CD4-positive, alpha-beta memory T cell (primary cell): ENCODE results near the gene HAL. TPM values are rescaled to one million over a fixed set of nuclear protein-coding genes. Genes with fewer than 3 reads are reported as not detected.
"Not testable (repeated sequence)": the region's sequence is repeated elsewhere in the genome, so short reads cannot be mapped to it uniquely, and the experiment has no call there.

Source experiments
- CTCF ChIA-PET: fragments of 350-600 bp; sonication (Branson Sonifier 250); formaldehyde crosslinking; loops from one replicate; lab custom pipeline; 2021; ENCODE audit warnings: inconsistent platforms; ENCODE audit not compliant: partially characterized antibody; lab: Charles Lee
- POLR2A ChIA-PET: fragments of 350-600 bp; sonication (Branson Sonifier 250); formaldehyde crosslinking; loops from one replicate; lab custom pipeline; 2021; ENCODE audit not compliant: partially characterized antibody; lab: Charles Lee
- DNase-seq, 5 donors: peaks; one replicate each; pipeline versions ENCODE4 v3.0.0 to v3.0.0-alpha.2; 2020 to 2022; ENCODE audit warnings: mixed read lengths in 1 of 5
- H3K27ac ChIP-seq: one replicate; pipeline ENCODE4 v1.7.0; 2013; ENCODE audit warnings: low read depth, low read length
- H3K27me3 ChIP-seq: 2 replicates; pipeline ENCODE4 v1.7.0; 2013; ENCODE audit warnings: mild to moderate bottlenecking, low read length, moderate library complexity; ENCODE audit not compliant: insufficient read depth
- H3K36me3 ChIP-seq: 2 replicates; pipeline ENCODE4 v1.7.0; 2013; ENCODE audit warnings: mild to moderate bottlenecking, low read length, moderate library complexity; ENCODE audit not compliant: insufficient read depth
- H3K4me1 ChIP-seq: 2 replicates; pipeline ENCODE4 v1.7.0; 2013; ENCODE audit warnings: mild to moderate bottlenecking, low read length, moderate library complexity; ENCODE audit not compliant: insufficient read depth
- H3K4me3 ChIP-seq, 2 donors: one replicate each; pipeline ENCODE4 v1.7.0; 2013; ENCODE audit warnings: low read length in 2 of 2, mild to moderate bottlenecking in 1 of 2
- H3K9me3 ChIP-seq, 2 donors: one replicate each; pipeline ENCODE4 v1.7.0; 2013; ENCODE audit warnings: low read length in 2 of 2, control low read depth in 1 of 2; ENCODE audit not compliant: control insufficient read depth in 1 of 2
- H3K27ac Mint-ChIP-seq, 7 donors: one replicate each; pipeline ENCODE4 v1.8.0; 2020 to 2021; ENCODE audit warnings: mixed read lengths in 7 of 7, mild to moderate bottlenecking in 6 of 7, inconsistent platforms in 3 of 7, moderate library complexity in 3 of 7
- H3K27me3 Mint-ChIP-seq, 2 donors: one replicate each; pipeline ENCODE4 v1.8.0; 2020 to 2021; ENCODE audit warnings: mixed read lengths in 2 of 2
- H3K36me3 Mint-ChIP-seq, 2 donors: one replicate each; pipeline ENCODE4 v1.8.0; 2020 to 2021; ENCODE audit warnings: mixed read lengths in 2 of 2, inconsistent platforms in 1 of 2, mild to moderate bottlenecking in 1 of 2
- H3K4me1 Mint-ChIP-seq, 4 donors: one replicate each; pipeline ENCODE4 v1.8.0; 2020 to 2021; ENCODE audit warnings: mixed read lengths in 4 of 4, mild to moderate bottlenecking in 1 of 4
- H3K4me3 Mint-ChIP-seq, 8 donors: one replicate each; pipeline ENCODE4 v1.8.0; 2020 to 2021; ENCODE audit warnings: mixed read lengths in 8 of 8, mild to moderate bottlenecking in 7 of 8, moderate library complexity in 6 of 8, inconsistent platforms in 3 of 8
- H3K9me3 Mint-ChIP-seq, 8 donors: one replicate each; pipeline ENCODE4 v1.8.0; 2020 to 2021; ENCODE audit warnings: mixed read lengths in 8 of 8, mild to moderate bottlenecking in 5 of 8, inconsistent platforms in 3 of 8, moderate library complexity in 1 of 8
- intact Hi-C: fragments of 100-400 bp; cut with micrococcal nuclease; formaldehyde crosslinking; loops from one replicate; pipeline ENCODE4 v1.15.1; 2023
- polyA plus RNA-seq, 2 donors: library from polyadenylated mRNA; unstranded; fragments of 300-500 nt; fragmentation: Illumina TruSeq; gene quantifications; one replicate each; pipeline ENCODE4 v1.2.3, GENCODE V29; 2021
- total RNA-seq, 2 experiments: library from RNA; stranded (reverse); gene quantifications; one replicate each; pipeline ENCODE4 v1.2.3, GENCODE V29; 2021

HAL gene
- total and polyA plus RNA-seq, 4 experiments from 2014 or later, result 1.7 to 2.0 TPM; not detected in 2

DNA sequence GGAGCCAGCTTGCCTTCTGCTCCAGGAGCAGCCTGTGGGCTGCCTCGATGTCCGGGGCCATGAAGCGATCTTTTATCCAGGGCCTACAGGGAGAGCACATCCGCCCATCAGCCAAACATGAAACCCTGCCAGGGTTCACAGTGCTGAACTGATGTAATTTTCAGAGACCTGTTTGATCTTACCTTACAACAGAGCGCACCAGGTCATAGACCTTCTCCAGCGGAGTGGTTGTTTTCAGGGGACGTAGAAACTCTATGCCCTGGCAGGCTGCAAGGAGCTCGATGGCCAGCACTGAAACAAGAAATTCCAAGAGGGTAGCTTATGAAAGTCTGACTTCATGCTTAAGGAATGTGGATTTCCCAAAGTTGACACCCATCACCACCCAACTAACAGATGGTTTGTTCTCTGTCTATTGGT lies 19.7 kb downstream of the HAL start:
- Histone ChIP-seq H3K27me3 (no peaks in the 10 kb centered on the region), H3K4me1 (no peaks in the 10 kb centered on the region), H3K27ac (no peak overlapping the region), H3K9me3 (no peaks in the 10 kb centered on the region), H3K36me3 (no peaks in the 10 kb centered on the region), H3K4me3 (no peak overlapping the region)
- no peak for DNase-seq
- ChIA-PET CTCF (interaction anchor here (1.2 kb wide), 1 partner anchor 22 kb away, joined by 4 read pairs; no protein-coding TSS in a partner anchor), POLR2A (no interaction called here)
- H3K4me1 Mint-ChIP-seq, result no peaks in the 10 kb centered on the region
- H3K36me3 Mint-ChIP-seq, result no peaks in the 10 kb centered on the region
- H3K9me3 Mint-ChIP-seq, result no peaks in the 10 kb centered on the region
- no peak overlapping the region for H3K4me3 Mint-ChIP-seq
- intact Hi-C loops, result no loop called here
- no peaks in the 10 kb centered on the region for H3K27me3 Mint-ChIP-seq
- H3K27ac Mint-ChIP-seq, result no peak overlapping the region

GRCh38 chr12:95975491-95975890 lies 20.7 kb downstream of the HAL start:
- Mint-ChIP-seq H3K27me3 (no peaks in the 10 kb centered on the region), H3K4me3 (no peak overlapping the region), H3K9me3 (no peaks in the 10 kb centered on the region), H3K4me1 (no peaks in the 10 kb centered on the region), H3K36me3 (no peaks in the 10 kb centered on the region), H3K27ac (no peak overlapping the region)
- Histone ChIP-seq H3K27me3 (no peaks in the 10 kb centered on the region), H3K4me3 (no peak overlapping the region), H3K36me3 (no peaks in the 10 kb centered on the region), H3K4me1 (no peaks in the 10 kb centered on the region), H3K9me3 (no peaks in the 10 kb centered on the region), H3K27ac (no peak overlapping the region)
- POLR2A ChIA-PET, result no interaction called here
- intact Hi-C loops, result no loop called here
- CTCF ChIA-PET, result interaction anchor here (1.4 kb wide), 1 partner anchor 23 kb away, joined by 5 read pairs; no protein-coding TSS in a partner anchor
- DNase-seq, result no peak

DNA sequence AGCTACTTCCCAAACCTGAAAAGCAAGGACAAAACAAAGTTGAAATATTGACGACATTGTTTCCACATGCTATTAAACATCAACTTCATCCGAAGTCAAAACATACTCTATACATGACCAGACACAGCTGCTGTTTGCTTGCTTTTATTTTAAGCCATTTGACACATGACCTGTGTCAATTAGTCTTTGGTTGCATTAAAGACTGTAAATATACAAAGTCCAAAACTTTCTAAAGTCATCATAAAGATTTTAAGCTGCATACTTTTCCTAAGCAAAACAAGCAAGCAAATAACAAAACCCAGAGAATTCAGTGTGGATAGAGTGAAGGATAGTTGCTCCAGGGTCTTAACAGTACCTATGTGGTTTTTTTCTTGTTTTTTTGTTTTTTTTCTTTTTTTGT lies 21.8 kb downstream of the HAL start:
- intact Hi-C loops, result no loop called here
- H3K4me1 Mint-ChIP-seq, result no peaks in the 10 kb centered on the region
- peak overlapping the region in 1 of 7 donors; percentile 31 for H3K27ac Mint-ChIP-seq
- no peak for DNase-seq
- no peaks in the 10 kb centered on the region for H3K36me3 Mint-ChIP-seq
- ChIA-PET POLR2A (no interaction called here), CTCF (interaction anchor here (1.4 to 1.5 kb wide), 2 partner anchors 24 to 26 kb away, joined by 3 to 5 read pairs; no protein-coding TSS in a partner anchor)
- Histone ChIP-seq H3K27ac (no peak overlapping the region), H3K36me3 (no peaks in the 10 kb centered on the region), H3K4me3 (no peak overlapping the region), H3K4me1 (no peaks in the 10 kb centered on the region), H3K27me3 (no peaks in the 10 kb centered on the region), H3K9me3 (no peaks in the 10 kb centered on the region)
- H3K4me3 Mint-ChIP-seq, result no peak overlapping the region
- H3K9me3 Mint-ChIP-seq, result no peaks in the 10 kb centered on the region
- no peaks in the 10 kb centered on the region for H3K27me3 Mint-ChIP-seq

DNA sequence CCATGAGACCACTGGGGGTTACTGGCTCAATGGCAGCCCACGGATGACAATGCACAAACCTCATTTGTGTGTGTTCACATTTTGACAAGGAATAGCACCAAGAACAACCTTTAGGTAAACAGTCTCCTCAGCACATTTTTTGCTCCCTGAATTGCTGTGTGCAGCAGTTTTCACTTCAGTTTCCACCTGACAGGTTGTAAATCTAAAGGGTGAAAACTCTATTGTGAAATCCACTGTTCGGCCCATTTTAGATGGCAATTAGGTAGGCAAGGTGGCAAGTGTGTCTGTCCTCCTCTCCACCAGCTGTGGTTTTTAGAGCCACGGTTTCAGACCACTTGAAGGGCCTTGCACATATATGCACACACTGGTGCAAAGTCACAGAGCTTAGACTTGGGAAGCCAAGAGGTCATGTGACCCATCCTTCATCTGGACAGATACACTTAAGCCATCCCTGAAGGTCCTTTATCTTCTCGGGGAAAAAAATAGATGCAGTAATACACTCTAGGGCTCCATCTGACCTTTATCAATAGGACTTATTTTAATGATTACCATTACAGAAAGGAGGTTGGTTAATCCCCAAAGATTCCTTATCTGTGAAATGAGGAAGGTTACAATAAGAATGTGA lies 23.2 kb downstream of the HAL start:
- no peaks in the 10 kb centered on the region for H3K36me3 ChIP-seq
- Mint-ChIP-seq H3K4me3 (no peak overlapping the region), H3K9me3 (no peaks in the 10 kb centered on the region), H3K27ac (no peak overlapping the region), H3K36me3 (peaks cover 0 to 4% of the 10 kb centered on the region in 2 donors), H3K27me3 (no peaks in the 10 kb centered on the region), H3K4me1 (no peaks in the 10 kb centered on the region)
- intact Hi-C loops, result no loop called here
- ChIA-PET CTCF (interaction anchor here (0.8 to 1.5 kb wide), 2 partner anchors 26 to 27 kb away, joined by 3 read pairs; no protein-coding TSS in a partner anchor), POLR2A (no interaction called here)
- no peaks in the 10 kb centered on the region for H3K9me3 ChIP-seq
- no peak overlapping the region for H3K4me3 ChIP-seq
- DNase-seq, result no peak
- no peaks in the 10 kb centered on the region for H3K4me1 ChIP-seq
- H3K27me3 ChIP-seq, result no peaks in the 10 kb centered on the region
- H3K27ac ChIP-seq, result no peak overlapping the region

DNA sequence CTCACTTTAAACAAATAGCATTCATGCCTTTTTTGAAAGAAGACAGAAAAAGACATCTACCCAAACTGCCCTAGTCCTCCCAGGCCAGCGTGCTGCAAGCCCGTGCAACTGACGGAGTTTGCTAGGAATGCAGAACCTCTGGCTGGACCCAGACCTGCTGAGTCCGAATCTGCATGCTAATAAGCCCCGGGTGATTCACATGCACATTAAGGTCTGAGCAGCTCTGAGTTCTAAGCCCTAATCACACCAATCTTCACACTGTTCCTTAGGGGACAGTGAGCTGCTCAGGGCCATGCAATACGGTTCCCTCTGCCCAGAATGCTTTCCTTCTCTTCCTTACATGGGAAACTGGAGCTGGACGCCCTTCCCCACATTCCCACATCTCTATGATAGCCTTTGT lies 25.2 kb downstream of the HAL start:
- POLR2A ChIA-PET, result no interaction called here
- H3K4me3 ChIP-seq, result no peak overlapping the region
- intact Hi-C loops, result no loop called here
- CTCF ChIA-PET, result interaction anchor here (1.4 kb wide), 1 partner anchor 28 kb away, joined by 4 read pairs; no protein-coding TSS in a partner anchor
- no peak for DNase-seq
- no peaks in the 10 kb centered on the region for H3K4me1 Mint-ChIP-seq
- no peak overlapping the region for H3K27ac ChIP-seq
- H3K9me3 Mint-ChIP-seq, result no peaks in the 10 kb centered on the region
- H3K36me3 Mint-ChIP-seq, result peaks cover 5 to 12% of the 10 kb centered on the region in 2 donors
- H3K36me3 ChIP-seq, result no peaks in the 10 kb centered on the region
- H3K27me3 Mint-ChIP-seq, result no peaks in the 10 kb centered on the region
- no peaks in the 10 kb centered on the region for H3K9me3 ChIP-seq
- H3K27me3 ChIP-seq, result no peaks in the 10 kb centered on the region
- no peak overlapping the region for H3K4me3 Mint-ChIP-seq
- H3K4me1 ChIP-seq, result no peaks in the 10 kb centered on the region
- H3K27ac Mint-ChIP-seq, result no peak overlapping the region

DNA sequence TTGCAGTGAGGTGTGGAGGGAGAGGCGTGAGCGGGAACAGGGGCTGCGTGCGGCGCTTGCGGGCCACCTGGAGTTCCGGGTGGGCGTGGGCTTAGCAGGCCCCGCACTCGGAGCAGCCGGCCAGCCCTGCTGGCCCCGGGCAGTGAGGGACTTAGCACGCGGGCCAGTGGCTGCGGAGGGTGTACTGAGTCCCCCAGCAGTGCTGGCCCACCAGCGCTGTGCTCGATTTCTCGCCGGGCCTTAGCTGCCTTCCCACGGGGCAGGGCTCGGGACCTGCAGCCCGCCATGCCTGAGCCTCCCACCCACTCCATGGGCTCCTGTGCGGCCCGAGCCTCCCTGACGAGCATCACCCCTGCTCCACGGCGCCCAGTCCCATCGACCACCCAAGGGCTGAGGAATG lies 27.0 kb downstream of the HAL start:
- H3K4me3 Mint-ChIP-seq, intact Hi-C loops, DNase-seq, H3K4me1 Mint-ChIP-seq, H3K9me3 ChIP-seq, H3K4me3 ChIP-seq, POLR2A ChIA-PET, H3K27me3 Mint-ChIP-seq, H3K27ac Mint-ChIP-seq, H3K9me3 Mint-ChIP-seq, H3K27me3 ChIP-seq, H3K27ac ChIP-seq, H3K4me1 ChIP-seq, H3K36me3 ChIP-seq: not testable (repeated sequence)
- CTCF ChIA-PET, result interaction anchor here (1.5 kb wide), 1 partner anchor 9 kb away, joined by 3 read pairs; no protein-coding TSS in a partner anchor
- peaks cover 5 to 12% of the 10 kb centered on the region in 2 donors for H3K36me3 Mint-ChIP-seq

GRCh38 chr12:95967301-95967700 lies 28.8 kb downstream of the HAL start:
- Mint-ChIP-seq H3K27ac (no peak overlapping the region), H3K4me1 (no peaks in the 10 kb centered on the region), H3K36me3 (peaks cover 5 to 12% of the 10 kb centered on the region in 2 donors), H3K9me3 (no peaks in the 10 kb centered on the region), H3K27me3 (no peaks in the 10 kb centered on the region), H3K4me3 (no peak overlapping the region)
- Histone ChIP-seq H3K27me3 (no peaks in the 10 kb centered on the region), H3K4me1 (no peaks in the 10 kb centered on the region), H3K4me3 (no peak overlapping the region), H3K36me3 (no peaks in the 10 kb centered on the region), H3K27ac (no peak overlapping the region), H3K9me3 (no peaks in the 10 kb centered on the region)
- intact Hi-C loops, result no loop called here
- POLR2A ChIA-PET, result no interaction called here
- CTCF ChIA-PET, result interaction anchor here (2.9 kb wide), 1 partner anchor 31 kb away, joined by 9 read pairs; no protein-coding TSS in a partner anchor
- DNase-seq, result no peak
